ENCODE measurements around the gene MRPS34. TPM values are rescaled to one million over a fixed set of nuclear protein-coding genes. Genes with fewer than 3 reads are reported as not detected.

MRPS34 gene
- total RNA-seq, 1 experiment from 2014 or later = 101 TPM

- Histone ChIP-seq H3K4me2 (ENCODE audit: low read depth, low read length, poor library complexity, severe bottlenecking) (no peak overlapping the region), H3K9me2 (replicated peaks; ENCODE audit: insufficient read depth, low read length) (no peaks in the 10 kb centered on the region), H3K9ac (ENCODE audit: low read length) (no peak overlapping the region), H3K27me3 (ENCODE audit: low read length) (no peaks in the 10 kb centered on the region), H3K9me3 (ENCODE audit: low read length) (no peaks in the 10 kb centered on the region), H3K4me1 (ENCODE audit: low read length) (no peaks in the 10 kb centered on the region), H4K20me1 (ENCODE audit: insufficient read depth, low read depth, low read length) (no peaks in the 10 kb centered on the region), H3K27ac (ENCODE audit: low read length) (no peak overlapping the region), H3K36me3 (ENCODE audit: insufficient read depth, low read length) (no peaks in the 10 kb centered on the region), H2AFZ (ENCODE audit: low read length) (no peak overlapping the region), H3K79me2 (ENCODE audit: low read length) (no peaks in the 10 kb centered on the region), H3K4me3 (ENCODE audit: low read length) (no peak overlapping the region)
- no peak for DNase-seq
These were observed 25.0 kb downstream of the MRPS34 start for GRCh38 chr16:1747934-1748333.

- H2AFZ ChIP-seq (ENCODE audit: low read length) = no peak overlapping the region
- H3K9ac ChIP-seq (ENCODE audit: low read length) = no peak overlapping the region
These were observed 26.2 kb downstream of the MRPS34 start for GRCh38 chr16:1746693-1747195.

GRCh38 chr16:1745900-1746692 lies 26.8 kb downstream of the MRPS34 start:
- no peaks in the 10 kb centered on the region for H4K20me1 ChIP-seq (ENCODE audit: insufficient read depth, low read depth, low read length)
- no peak for DNase-seq
- H2AFZ ChIP-seq (ENCODE audit: low read length) = no peak overlapping the region
- H3K4me3 ChIP-seq (ENCODE audit: low read length) = no peak overlapping the region
- H3K36me3 ChIP-seq (ENCODE audit: insufficient read depth, low read length) = no peaks in the 10 kb centered on the region
- no peak overlapping the region for H3K9ac ChIP-seq (ENCODE audit: low read length)
- no peaks in the 10 kb centered on the region for H3K9me3 ChIP-seq (ENCODE audit: low read length)
- H3K4me2 ChIP-seq (ENCODE audit: low read depth, low read length, poor library complexity, severe bottlenecking) = no peak overlapping the region
- no peak overlapping the region for H3K27ac ChIP-seq (ENCODE audit: low read length)
- no peaks in the 10 kb centered on the region for H3K4me1 ChIP-seq (ENCODE audit: low read length)
- H3K9me2 ChIP-seq (replicated peaks; ENCODE audit: insufficient read depth, low read length) = no peaks in the 10 kb centered on the region
- no peaks in the 10 kb centered on the region for H3K27me3 ChIP-seq (ENCODE audit: low read length)
- H3K79me2 ChIP-seq (ENCODE audit: low read length) = no peaks in the 10 kb centered on the region

More at GRCh38 chr16:1746693-1747195, 26.2 kb downstream of the MRPS34 start:
- no peaks in the 10 kb centered on the region for H3K9me2 ChIP-seq (replicated peaks; ENCODE audit: insufficient read depth, low read length)
- no peak overlapping the region for H3K4me3 ChIP-seq (ENCODE audit: low read length)
- no peaks in the 10 kb centered on the region for H3K36me3 ChIP-seq (ENCODE audit: insufficient read depth, low read length)
- H3K27me3 ChIP-seq (ENCODE audit: low read length) = no peaks in the 10 kb centered on the region
- no peak for DNase-seq
- no peaks in the 10 kb centered on the region for H4K20me1 ChIP-seq (ENCODE audit: insufficient read depth, low read depth, low read length)
- no peaks in the 10 kb centered on the region for H3K4me1 ChIP-seq (ENCODE audit: low read length)
- no peak overlapping the region for H3K27ac ChIP-seq (ENCODE audit: low read length)
- H3K79me2 ChIP-seq (ENCODE audit: low read length) = no peaks in the 10 kb centered on the region
- no peaks in the 10 kb centered on the region for H3K9me3 ChIP-seq (ENCODE audit: low read length)
- H3K4me2 ChIP-seq (ENCODE audit: low read depth, low read length, poor library complexity, severe bottlenecking) = no peak overlapping the region

DNA sequence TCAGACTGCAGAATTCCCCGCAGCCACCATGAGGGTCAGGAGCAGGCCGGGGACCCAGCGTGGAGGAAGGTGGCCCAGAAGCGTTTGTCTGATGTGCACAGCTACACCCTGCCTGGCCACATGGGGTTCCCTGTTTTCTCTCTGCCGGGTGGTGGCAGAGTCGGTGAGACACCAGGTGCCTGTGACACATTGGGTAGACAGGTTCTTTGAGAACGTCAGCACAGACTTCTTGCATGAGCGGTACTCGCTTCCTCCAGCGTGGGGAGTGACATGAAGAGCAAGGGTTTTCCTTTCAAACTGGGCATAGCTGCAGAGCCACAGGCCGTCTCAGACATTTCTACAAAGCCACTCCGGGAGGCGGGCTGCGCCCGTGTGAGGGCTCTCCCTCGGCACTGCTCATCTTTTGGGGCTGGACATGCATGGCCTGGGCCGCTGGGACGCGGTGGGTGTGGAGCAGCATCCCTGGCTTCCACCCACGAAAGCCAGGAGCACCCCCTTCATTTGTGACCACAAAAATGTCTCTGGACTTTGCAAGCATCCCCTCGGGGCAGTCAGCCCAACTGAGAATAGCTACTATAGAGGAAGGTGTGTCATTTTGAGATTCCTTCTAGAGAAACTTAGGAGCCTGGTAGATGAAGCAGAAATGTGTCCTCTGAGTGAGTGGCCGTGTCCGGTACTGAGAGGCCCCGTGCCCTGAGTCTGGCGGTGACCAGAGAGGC lies 27.6 kb downstream of the MRPS34 start:
- Histone ChIP-seq H3K4me2 (ENCODE audit: low read depth, low read length, poor library complexity, severe bottlenecking) (no peak overlapping the region), H3K27me3 (ENCODE audit: low read length) (no peaks in the 10 kb centered on the region), H3K4me1 (ENCODE audit: low read length) (no peaks in the 10 kb centered on the region), H2AFZ (ENCODE audit: low read length) (no peak overlapping the region), H3K9me3 (ENCODE audit: low read length) (no peaks in the 10 kb centered on the region), H3K27ac (ENCODE audit: low read length) (no peak overlapping the region), H4K20me1 (ENCODE audit: insufficient read depth, low read depth, low read length) (no peaks in the 10 kb centered on the region), H3K4me3 (ENCODE audit: low read length) (no peak overlapping the region), H3K9me2 (replicated peaks; ENCODE audit: insufficient read depth, low read length) (no peaks in the 10 kb centered on the region), H3K9ac (ENCODE audit: low read length) (no peak overlapping the region), H3K79me2 (ENCODE audit: low read length) (no peaks in the 10 kb centered on the region), H3K36me3 (ENCODE audit: insufficient read depth, low read length) (no peaks in the 10 kb centered on the region)
- no peak for DNase-seq

DNA sequence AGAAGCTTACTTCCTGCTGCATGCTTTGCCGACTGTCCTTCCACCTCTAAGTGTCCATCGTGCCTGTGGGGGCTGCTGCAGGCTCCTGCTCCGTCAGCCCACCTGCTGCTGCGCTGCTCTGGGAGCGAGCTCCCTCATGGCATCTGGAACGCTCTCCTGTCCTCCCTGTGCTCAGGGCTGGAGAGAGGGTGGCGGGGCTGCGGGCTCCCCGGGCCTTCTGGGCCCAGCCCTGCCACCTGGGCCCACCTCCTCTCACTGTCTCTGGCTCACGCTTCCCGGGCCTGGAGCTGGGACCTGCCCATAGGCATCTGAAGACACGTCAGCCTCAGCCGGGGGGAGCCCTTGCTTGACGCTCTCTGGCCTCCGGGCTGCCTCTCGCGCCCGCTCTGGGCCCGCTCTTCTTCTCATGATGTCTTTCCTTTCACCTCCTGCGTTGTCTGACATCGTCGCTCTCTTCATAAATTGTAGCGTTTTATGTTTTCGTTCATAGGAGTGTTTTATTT lies 28.5 kb downstream of the MRPS34 start:
- Histone ChIP-seq H4K20me1 (ENCODE audit: insufficient read depth, low read depth, low read length) (no peaks in the 10 kb centered on the region), H3K9ac (ENCODE audit: low read length) (no peak overlapping the region)
- DNase-seq = no peak

DNA sequence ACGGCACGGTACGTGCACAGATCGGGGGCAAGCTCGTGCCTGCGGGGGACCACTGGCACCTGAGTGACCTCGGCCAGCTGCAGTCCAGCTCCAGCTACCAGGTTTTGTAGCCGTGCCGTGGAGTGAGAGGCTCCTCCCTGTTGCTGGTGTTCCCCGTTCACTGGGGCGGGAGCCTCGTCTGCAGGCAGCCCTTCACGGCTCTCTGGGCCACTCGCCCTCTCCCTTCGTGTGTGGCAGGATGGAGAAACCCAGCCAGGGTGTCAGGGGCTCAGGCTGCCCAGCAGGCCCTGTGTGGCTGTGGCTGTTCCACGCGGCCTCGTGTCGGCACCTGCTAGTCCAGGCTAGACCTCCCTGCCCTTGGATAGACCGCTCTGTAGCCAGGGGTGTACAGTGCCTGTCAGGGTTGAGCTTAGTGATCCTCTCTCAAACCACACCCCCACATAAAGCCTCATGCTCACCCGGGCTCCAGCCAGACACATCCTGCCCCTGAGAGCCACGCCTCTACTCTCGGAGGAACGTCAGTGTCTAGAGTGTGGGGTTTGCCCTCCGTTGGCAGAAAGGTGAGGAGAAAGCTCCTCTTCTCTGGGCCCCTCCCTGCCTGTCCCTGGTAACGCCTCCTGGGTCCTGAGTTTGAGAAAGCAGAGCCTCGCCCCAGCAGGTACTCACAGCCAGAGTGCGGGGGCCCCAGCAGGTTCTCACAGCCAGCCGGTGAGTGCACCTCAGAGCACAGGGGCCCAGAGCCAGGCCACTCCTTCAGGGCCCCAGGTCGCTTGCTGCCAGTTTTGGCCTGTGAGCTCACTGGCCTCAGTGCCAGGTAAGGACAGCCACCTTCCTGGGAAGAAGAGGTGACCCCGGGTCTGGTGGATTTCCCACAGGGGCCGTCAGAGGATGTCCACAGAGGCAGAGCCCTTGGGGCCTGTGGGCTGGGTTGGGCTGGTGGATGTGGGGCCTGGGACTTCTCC lies 29.3 kb downstream of the MRPS34 start:
- H3K4me2 ChIP-seq (ENCODE audit: low read depth, low read length, poor library complexity, severe bottlenecking) = no peak overlapping the region
- no peak for DNase-seq

More for the DNA sequence above, 28.5 kb downstream of the MRPS34 start:
- Histone ChIP-seq H3K36me3 (ENCODE audit: insufficient read depth, low read length) (no peaks in the 10 kb centered on the region), H3K79me2 (ENCODE audit: low read length) (no peaks in the 10 kb centered on the region), H3K27me3 (ENCODE audit: low read length) (no peaks in the 10 kb centered on the region), H3K4me3 (ENCODE audit: low read length) (no peak overlapping the region), H3K4me1 (ENCODE audit: low read length) (no peaks in the 10 kb centered on the region), H2AFZ (ENCODE audit: low read length) (no peak overlapping the region), H3K4me2 (ENCODE audit: low read depth, low read length, poor library complexity, severe bottlenecking) (no peak overlapping the region), H3K9me3 (ENCODE audit: low read length) (no peaks in the 10 kb centered on the region; the same call in 1 of the 2 replicates), H3K27ac (ENCODE audit: low read length) (no peak overlapping the region), H3K9me2 (replicated peaks; ENCODE audit: insufficient read depth, low read length) (no peaks in the 10 kb centered on the region)

GRCh38 chr16:1741553-1742165 lies 31.3 kb downstream of the MRPS34 start:
- H3K9me2 ChIP-seq (replicated peaks; ENCODE audit: insufficient read depth, low read length) = no peaks in the 10 kb centered on the region
- no peak for DNase-seq
- H3K9ac ChIP-seq (ENCODE audit: low read length) = no peak overlapping the region
- H3K4me2 ChIP-seq (ENCODE audit: low read depth, low read length, poor library complexity, severe bottlenecking) = no peak overlapping the region
- H3K9me3 ChIP-seq (ENCODE audit: low read length) = no peaks in the 10 kb centered on the region; the same call in 1 of the 2 replicates
- H2AFZ ChIP-seq (ENCODE audit: low read length) = no peak overlapping the region
- H3K79me2 ChIP-seq (ENCODE audit: low read length) = no peaks in the 10 kb centered on the region
- no peaks in the 10 kb centered on the region for H3K27me3 ChIP-seq (ENCODE audit: low read length)
- no peaks in the 10 kb centered on the region for H4K20me1 ChIP-seq (ENCODE audit: insufficient read depth, low read depth, low read length)
- H3K36me3 ChIP-seq (ENCODE audit: insufficient read depth, low read length) = no peaks in the 10 kb centered on the region
- no peak overlapping the region for H3K4me3 ChIP-seq (ENCODE audit: low read length)
- no peaks in the 10 kb centered on the region for H3K4me1 ChIP-seq (ENCODE audit: low read length)
- H3K27ac ChIP-seq (ENCODE audit: low read length) = no peak overlapping the region

More for the DNA sequence above, 29.3 kb downstream of the MRPS34 start:
- Histone ChIP-seq H2AFZ (ENCODE audit: low read length) (no peak overlapping the region), H3K9me2 (replicated peaks; ENCODE audit: insufficient read depth, low read length) (no peaks in the 10 kb centered on the region), H3K4me1 (ENCODE audit: low read length) (no peaks in the 10 kb centered on the region), H3K36me3 (ENCODE audit: insufficient read depth, low read length) (no peaks in the 10 kb centered on the region), H3K27ac (ENCODE audit: low read length) (no peak overlapping the region), H3K79me2 (ENCODE audit: low read length) (no peaks in the 10 kb centered on the region), H3K9ac (ENCODE audit: low read length) (no peak overlapping the region), H4K20me1 (ENCODE audit: insufficient read depth, low read depth, low read length) (no peaks in the 10 kb centered on the region), H3K4me3 (ENCODE audit: low read length) (no peak overlapping the region), H3K27me3 (ENCODE audit: low read length) (no peaks in the 10 kb centered on the region), H3K9me3 (ENCODE audit: low read length) (no peaks in the 10 kb centered on the region; the same call in 1 of the 2 replicates)

Measured in Karpas-422 (cell line).